ENCODE data around the gene SLC1A4.

Gene SLC1A4

GRCh38 chr2:64944484-64944883, 44.7 kb upstream of the SLC1A4 start:
- Histone ChIP-seq H3K36me3 (no peaks in the 10 kb centered on the region), H3K9me3 (no peaks in the 10 kb centered on the region), H3K4me1 (no peaks in the 10 kb centered on the region), H3K4me3 (ENCODE audit: low read depth, low read length) (no peak overlapping the region), H3K27me3 (no peaks in the 10 kb centered on the region)
- DNase-seq, result no peak
- no peak for TF ChIP-seq CTCF (IDR thresholded peaks at IDR 0.05; ENCODE audit: low read depth, low read length)

- DNase-seq, result no peak
- H3K27me3 ChIP-seq, result no peaks in the 10 kb centered on the region
- H3K9me3 ChIP-seq, result no peaks in the 10 kb centered on the region
- no peak for TF ChIP-seq CTCF (IDR thresholded peaks at IDR 0.05; ENCODE audit: low read depth, low read length)
- H3K4me3 ChIP-seq (ENCODE audit: low read depth, low read length), result no peak overlapping the region
- no peaks in the 10 kb centered on the region for H3K4me1 ChIP-seq
- no peaks in the 10 kb centered on the region for H3K36me3 ChIP-seq
These were observed 43.0 kb upstream of the SLC1A4 start for GRCh38 chr2:64945973-64946768.

- Histone ChIP-seq H3K4me3 (ENCODE audit: low read depth, low read length) (no peak overlapping the region), H3K4me1 (no peaks in the 10 kb centered on the region), H3K9me3 (no peaks in the 10 kb centered on the region), H3K36me3 (no peaks in the 10 kb centered on the region), H3K27me3 (no peaks in the 10 kb centered on the region)
- DNase-seq, result no peak
- TF ChIP-seq CTCF (IDR thresholded peaks at IDR 0.05; ENCODE audit: low read depth, low read length), result no peak
These were observed 42.4 kb upstream of the SLC1A4 start for GRCh38 chr2:64946769-64947247.

- Histone ChIP-seq H3K27me3 (no peaks in the 10 kb centered on the region), H3K4me3 (ENCODE audit: low read depth, low read length) (no peak overlapping the region), H3K4me1 (no peaks in the 10 kb centered on the region), H3K36me3 (no peaks in the 10 kb centered on the region), H3K9me3 (no peaks in the 10 kb centered on the region)
- no peak for TF ChIP-seq CTCF (IDR thresholded peaks at IDR 0.05; ENCODE audit: low read depth, low read length)
- no peak for DNase-seq
These were observed 41.3 kb upstream of the SLC1A4 start for GRCh38 chr2:64947885-64948284.

GRCh38 chr2:64950226-64951160, 38.7 kb upstream of the SLC1A4 start:
- Histone ChIP-seq H3K27me3 (no peaks in the 10 kb centered on the region), H3K36me3 (no peaks in the 10 kb centered on the region), H3K4me3 (ENCODE audit: low read depth, low read length) (no peak overlapping the region), H3K4me1 (no peaks in the 10 kb centered on the region), H3K9me3 (no peaks in the 10 kb centered on the region)
- no peak for TF ChIP-seq CTCF (IDR thresholded peaks at IDR 0.05; ENCODE audit: low read depth, low read length)
- no peak for DNase-seq
